ENCODE data around the gene RAD17. TPM values are rescaled to one million over a fixed set of nuclear protein-coding genes. Genes with fewer than 3 reads are reported as not detected.
"Not testable (repeated sequence)": the region's sequence is repeated elsewhere in the genome, so short reads cannot be mapped to it uniquely, and the experiment has no call there.

RAD17 gene
- total and polyA plus RNA-seq, 12 donors = 9.0 to 23.5 (median 19.2) TPM

- TF ChIP-seq CTCF (IDR thresholded peaks at IDR 0.05) = no peak
- Histone ChIP-seq H3K27me3 (peaks cover 0 to 5% (median 0%) of the 10 kb centered on the region in 7 donors), H3K4me3 (no peak overlapping the region), H3K27ac (no peak overlapping the region), H3K4me1 (no peaks in the 10 kb centered on the region), H3K9me3 (no peaks in the 10 kb centered on the region), H3K36me3 (no peaks in the 10 kb centered on the region)
- no peak for ATAC-seq
- intact Hi-C loops (cut with DNase I) = no loop called here
- 91 to 95% methylated on average over 1 of the region's 1 CpG for WGBS, 2 donors
- no peak for DNase-seq
Measured at GRCh38 chr5:69450116-69450515, 80.5 kb downstream of the RAD17 start.

DNA sequence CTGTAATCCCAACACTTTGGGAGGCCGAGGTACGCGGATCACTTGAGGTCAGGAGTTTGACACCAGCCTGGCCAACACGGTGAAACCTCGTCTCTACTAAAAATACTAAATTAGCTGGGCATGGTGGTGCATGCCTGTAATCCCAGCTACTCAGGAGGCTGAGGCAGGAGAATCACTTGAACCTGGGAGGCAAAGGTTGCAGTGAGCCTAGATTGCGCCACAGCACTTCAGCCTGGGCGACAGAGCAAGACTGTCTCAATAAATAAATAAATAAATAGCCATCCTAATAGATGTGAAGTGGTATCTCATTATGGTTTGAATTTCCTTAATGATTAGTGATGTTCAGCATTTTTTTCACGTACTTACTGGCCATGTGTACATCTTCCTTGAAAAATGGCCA lies 80.9 kb downstream of the RAD17 start:
- H3K9me3 ChIP-seq; H3K4me1 ChIP-seq; H3K27ac ChIP-seq; H3K4me3 ChIP-seq; H3K36me3 ChIP-seq; DNase-seq; H3K27me3 ChIP-seq; intact Hi-C loops (cut with DNase I); ATAC-seq: not testable (repeated sequence)
- WGBS, 2 donors = 94 to 96% methylated on average over 8 of the region's 8 CpGs

DNA sequence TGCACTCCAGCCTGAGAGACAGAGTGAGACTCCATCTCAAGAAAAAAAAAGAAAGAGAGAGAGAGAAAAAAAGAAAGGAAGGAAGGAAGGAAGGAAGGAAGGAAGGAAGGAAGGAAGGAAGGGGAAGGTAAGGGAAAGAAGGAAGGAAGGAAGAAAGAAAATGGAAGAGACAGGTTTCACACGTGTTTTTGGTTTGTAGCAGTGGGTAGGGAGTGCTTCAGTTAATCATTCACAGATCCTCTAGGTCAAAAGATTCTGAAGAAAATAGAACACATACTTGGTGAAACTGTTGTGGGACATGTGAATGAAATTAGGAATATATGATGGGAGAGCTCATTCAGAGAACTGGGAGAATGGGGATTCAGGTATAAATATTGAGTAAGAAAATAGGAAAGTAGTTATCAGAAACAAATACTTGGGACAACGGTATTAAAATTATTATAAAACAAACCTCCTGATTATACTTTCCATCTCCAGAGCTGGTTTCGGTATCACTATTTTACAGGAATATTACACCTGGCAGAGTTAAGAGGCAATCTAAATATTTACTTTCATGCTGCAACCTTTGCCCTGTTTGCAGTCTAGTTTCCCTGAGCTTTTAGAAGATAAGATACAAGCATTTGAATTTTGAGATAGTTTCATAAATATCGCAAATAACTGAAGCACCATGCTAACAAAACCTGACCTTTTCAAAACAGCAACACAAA lies 82.5 kb downstream of the RAD17 start:
- no peak for TF ChIP-seq CTCF (IDR thresholded peaks at IDR 0.05)
- ATAC-seq (no peak), DNase-seq (no peak)
- Histone ChIP-seq H3K27me3 (peaks cover 0 to 5% (median 0%) of the 10 kb centered on the region in 7 donors), H3K36me3 (no peaks in the 10 kb centered on the region), H3K27ac (no peak overlapping the region), H3K4me1 (no peaks in the 10 kb centered on the region), H3K4me3 (no peak overlapping the region), H3K9me3 (no peaks in the 10 kb centered on the region)
- intact Hi-C loops (cut with DNase I) = no loop called here
- WGBS, 2 donors = 80 to 81% methylated on average over 4 of the region's 4 CpGs

- H3K9me3 ChIP-seq; ATAC-seq; intact Hi-C loops (cut with DNase I); H3K4me1 ChIP-seq; H3K27ac ChIP-seq; H3K4me3 ChIP-seq; H3K36me3 ChIP-seq; H3K27me3 ChIP-seq; DNase-seq: not testable (repeated sequence)
- 80 to 88% methylated on average over 3 of the region's 3 CpGs for WGBS, 2 donors
Measured at GRCh38 chr5:69453487-69453886, 83.9 kb downstream of the RAD17 start.

- Histone ChIP-seq H3K4me3 (no peak overlapping the region), H3K27me3 (peaks cover 0 to 5% (median 0%) of the 10 kb centered on the region in 7 donors), H3K27ac (no peak overlapping the region), H3K4me1 (no peaks in the 10 kb centered on the region), H3K36me3 (no peaks in the 10 kb centered on the region), H3K9me3 (no peaks in the 10 kb centered on the region)
- intact Hi-C loops (cut with DNase I) = no loop called here
- TF ChIP-seq CTCF (IDR thresholded peaks at IDR 0.05) = no peak
- DNase-seq (no peak), ATAC-seq (no peak)
- 68 to 73% methylated on average over 8 of the region's 8 CpGs for WGBS, 2 donors
Measured at GRCh38 chr5:69454460-69455249, 85.0 kb downstream of the RAD17 start.

- WGBS, 2 donors = 88 to 93% methylated on average over 6 to 7 of the region's 7 CpGs
- ATAC-seq; H3K27ac ChIP-seq; H3K27me3 ChIP-seq; intact Hi-C loops (cut with DNase I); H3K4me3 ChIP-seq; H3K4me1 ChIP-seq; H3K9me3 ChIP-seq; DNase-seq; H3K36me3 ChIP-seq: not testable (repeated sequence)
Measured at GRCh38 chr5:69455428-69455988, 85.9 kb downstream of the RAD17 start.

Data from heart right ventricle (tissue), 16 donors.